Central memory CD8-positive, alpha-beta T cell (primary cell): Measurements from ENCODE around the gene UNC13C.

ENCODE experiments used
- ATAC-seq: fragments of 150-1000 bp; cut with Tn5 transposase; replicated peaks from 2 replicates; pipeline ENCODE4 v1.10.0; 2022; ENCODE audit warnings: mild to moderate bottlenecking, moderate FRiP score, moderate number of reproducible peaks; ENCODE audit not compliant: poor library complexity, severe bottlenecking; ENCODE audit errors: extremely low read depth
- DNase-seq, 2 donors: peaks; one replicate each; pipeline ENCODE4 v3.0.0; 2021; ENCODE audit warnings: low spot score in 2 of 2
- H3K27ac Mint-ChIP-seq: one replicate; pipeline ENCODE4 v1.8.0; 2022; ENCODE audit warnings: low read depth, mild to moderate bottlenecking, moderate library complexity, mixed read lengths
- H3K27me3 Mint-ChIP-seq: one replicate; pipeline ENCODE4 v1.8.0; 2022; ENCODE audit warnings: mixed read lengths
- H3K36me3 Mint-ChIP-seq: one replicate; pipeline ENCODE4 v1.8.0; 2022; ENCODE audit warnings: mild to moderate bottlenecking, moderate library complexity, mixed read lengths; ENCODE audit not compliant: insufficient read depth
- H3K4me1 Mint-ChIP-seq: one replicate; pipeline ENCODE4 v1.8.0; 2022; ENCODE audit warnings: mixed read lengths
- H3K4me3 Mint-ChIP-seq: one replicate; pipeline ENCODE4 v1.8.0; 2022; ENCODE audit warnings: mild to moderate bottlenecking, moderate library complexity, mixed read lengths
- H3K9me3 Mint-ChIP-seq: one replicate; pipeline ENCODE4 v1.8.0; 2022; ENCODE audit warnings: mixed read lengths

UNC13C gene

DNA sequence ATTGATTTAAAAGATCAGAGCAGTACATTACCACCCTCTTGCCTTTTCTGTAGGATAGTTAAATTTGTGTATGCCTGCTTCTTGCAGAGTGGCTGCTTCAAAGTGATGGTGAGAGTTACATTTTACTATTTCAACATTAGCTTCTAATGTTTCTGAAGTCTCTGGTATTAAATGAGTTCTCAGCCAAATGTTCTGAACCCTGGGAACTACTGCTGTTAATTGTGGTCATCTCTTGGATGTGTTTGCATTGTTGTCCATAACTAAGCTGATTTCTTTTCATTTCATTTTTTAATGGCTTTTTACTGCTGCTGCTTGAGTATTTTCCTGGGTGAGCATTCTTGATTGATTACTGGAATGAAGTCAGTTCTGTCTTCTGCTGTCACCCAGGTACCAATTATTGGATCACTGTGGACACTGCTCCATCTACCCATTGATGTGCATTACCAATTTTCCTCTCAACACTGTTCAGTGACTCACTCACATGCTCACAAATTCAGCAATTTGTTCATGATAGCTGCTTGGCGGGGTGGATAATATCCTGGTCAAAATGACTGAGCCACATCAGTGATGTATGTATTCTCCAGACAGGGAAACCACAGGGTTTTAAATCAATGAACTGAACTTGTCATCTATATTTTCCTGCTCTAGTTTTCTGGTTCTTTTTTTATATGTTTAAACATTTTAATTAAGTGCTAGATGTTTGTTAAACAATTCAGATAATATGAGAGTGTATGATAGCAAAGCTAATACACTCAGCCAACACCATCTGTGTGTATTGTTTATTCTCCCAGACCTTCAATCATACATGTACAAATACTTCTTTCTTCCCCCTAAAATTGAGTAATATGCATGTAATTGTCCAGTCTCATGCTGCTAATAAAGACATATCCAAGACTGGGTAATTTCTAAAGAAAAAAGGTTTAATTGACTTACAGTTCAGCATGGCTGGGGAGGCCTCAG lies 630.9 kb downstream of the UNC13C start:
- DNase-seq (no peak), ATAC-seq (no peak)
- H3K36me3 Mint-ChIP-seq: no peaks in the 10 kb centered on the region
- H3K27me3 Mint-ChIP-seq: no peaks in the 10 kb centered on the region
- no peaks in the 10 kb centered on the region for H3K4me1 Mint-ChIP-seq
- H3K27ac Mint-ChIP-seq: no peak overlapping the region
- no peak overlapping the region for H3K4me3 Mint-ChIP-seq
- H3K9me3 Mint-ChIP-seq: peaks cover 5% of the 10 kb centered on the region

GRCh38 chr15:54618120-54618519 lies 639.9 kb downstream of the UNC13C start:
- Mint-ChIP-seq H3K36me3 (no peaks in the 10 kb centered on the region), H3K27ac (no peak overlapping the region), H3K4me3 (no peak overlapping the region), H3K27me3 (no peaks in the 10 kb centered on the region), H3K9me3 (no peaks in the 10 kb centered on the region), H3K4me1 (no peaks in the 10 kb centered on the region)
- no peak for ATAC-seq
- no peak for DNase-seq

DNA sequence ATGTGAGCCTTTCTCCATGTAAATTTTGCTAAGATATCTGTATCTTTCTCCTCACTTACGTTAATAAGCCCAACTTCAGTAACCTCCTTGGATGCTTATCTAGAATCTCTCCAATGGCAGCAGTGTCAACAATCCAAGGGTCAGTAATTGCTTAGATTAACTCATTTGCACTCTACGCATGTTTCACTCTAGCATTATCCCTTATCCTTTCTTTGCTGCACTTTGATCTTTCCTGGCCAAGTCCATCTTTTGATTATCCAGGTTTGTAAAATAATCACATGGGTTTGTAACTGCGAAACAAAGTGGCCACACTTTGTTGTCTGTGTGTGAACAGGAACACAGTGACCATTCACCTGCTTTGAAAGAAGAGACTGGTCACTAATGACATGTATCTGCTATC lies 640.9 kb downstream of the UNC13C start:
- Mint-ChIP-seq H3K27me3 (peaks cover 2% of the 10 kb centered on the region), H3K4me1 (no peaks in the 10 kb centered on the region), H3K9me3 (no peaks in the 10 kb centered on the region), H3K27ac (no peak overlapping the region), H3K4me3 (no peak overlapping the region), H3K36me3 (no peaks in the 10 kb centered on the region)
- no peak for DNase-seq
- ATAC-seq: no peak

- no peak overlapping the region for H3K27ac Mint-ChIP-seq
- H3K36me3 Mint-ChIP-seq: peaks cover 2% of the 10 kb centered on the region
- no peaks in the 10 kb centered on the region for H3K9me3 Mint-ChIP-seq
- H3K4me3 Mint-ChIP-seq: no peak overlapping the region
- peaks cover 8% of the 10 kb centered on the region for H3K27me3 Mint-ChIP-seq
- no peak for DNase-seq
- no peak for ATAC-seq
- H3K4me1 Mint-ChIP-seq: no peaks in the 10 kb centered on the region
Measured at GRCh38 chr15:54620916-54621315, 642.7 kb downstream of the UNC13C start.

DNA sequence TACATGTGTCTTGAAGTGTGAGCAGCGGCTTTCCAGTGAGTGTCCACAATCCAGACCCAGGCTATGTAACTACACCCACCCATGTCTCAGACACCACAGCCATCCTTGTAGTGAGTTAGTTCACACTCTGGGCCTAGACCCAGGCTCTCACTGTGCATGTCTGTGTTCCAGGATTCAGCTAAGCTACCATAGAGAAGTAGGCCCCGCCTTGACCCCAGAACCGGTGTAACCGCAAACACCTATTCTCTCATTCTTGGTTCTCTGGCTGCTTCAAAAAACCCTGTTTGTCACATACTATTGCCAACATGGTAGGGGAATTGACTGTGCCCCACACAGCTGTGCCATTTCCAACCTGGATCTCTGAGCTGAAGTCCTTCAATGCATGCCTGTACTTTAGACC lies 657.9 kb downstream of the UNC13C start:
- H3K9me3 Mint-ChIP-seq: peaks cover 12% of the 10 kb centered on the region
- no peak overlapping the region for H3K4me3 Mint-ChIP-seq
- DNase-seq (no peak), ATAC-seq (no peak)
- H3K4me1 Mint-ChIP-seq: no peaks in the 10 kb centered on the region
- H3K27me3 Mint-ChIP-seq: no peaks in the 10 kb centered on the region
- H3K36me3 Mint-ChIP-seq: no peaks in the 10 kb centered on the region
- H3K27ac Mint-ChIP-seq: no peak overlapping the region

- H3K36me3 Mint-ChIP-seq: no peaks in the 10 kb centered on the region
- no peak for ATAC-seq
- peaks cover 12% of the 10 kb centered on the region for H3K9me3 Mint-ChIP-seq
Measured at GRCh38 chr15:54638666-54639065, 660.4 kb downstream of the UNC13C start.

DNA sequence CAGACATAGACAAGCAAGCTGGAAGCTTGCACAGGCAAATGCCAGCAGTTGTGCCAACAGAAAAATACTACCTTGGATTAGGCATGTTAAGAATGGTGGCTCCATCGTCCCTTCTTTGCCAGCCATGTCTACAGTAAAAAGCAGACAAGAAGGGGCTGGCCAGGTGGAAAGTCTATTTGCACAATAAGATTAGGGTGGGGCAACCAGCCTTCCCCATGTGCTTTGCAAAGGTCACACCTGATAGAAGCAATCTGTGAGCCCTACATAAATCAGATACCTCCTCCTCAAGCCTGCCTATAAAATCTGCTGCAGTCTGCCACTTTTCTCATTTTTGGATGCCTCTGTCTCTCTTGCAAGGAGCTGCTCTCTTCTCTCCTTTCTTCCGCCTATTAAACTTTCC lies 662.6 kb downstream of the UNC13C start:
- no peak overlapping the region for H3K27ac Mint-ChIP-seq
- H3K4me1 Mint-ChIP-seq: no peaks in the 10 kb centered on the region
- peaks cover 12% of the 10 kb centered on the region for H3K9me3 Mint-ChIP-seq
- DNase-seq (no peak), ATAC-seq (no peak)
- no peaks in the 10 kb centered on the region for H3K27me3 Mint-ChIP-seq
- no peak overlapping the region for H3K4me3 Mint-ChIP-seq
- no peaks in the 10 kb centered on the region for H3K36me3 Mint-ChIP-seq

More at GRCh38 chr15:54638666-54639065, 660.4 kb downstream of the UNC13C start:
- Mint-ChIP-seq H3K27ac (no peak overlapping the region), H3K4me1 (no peaks in the 10 kb centered on the region), H3K27me3 (no peaks in the 10 kb centered on the region), H3K4me3 (no peak overlapping the region)
- no peak for DNase-seq

DNA sequence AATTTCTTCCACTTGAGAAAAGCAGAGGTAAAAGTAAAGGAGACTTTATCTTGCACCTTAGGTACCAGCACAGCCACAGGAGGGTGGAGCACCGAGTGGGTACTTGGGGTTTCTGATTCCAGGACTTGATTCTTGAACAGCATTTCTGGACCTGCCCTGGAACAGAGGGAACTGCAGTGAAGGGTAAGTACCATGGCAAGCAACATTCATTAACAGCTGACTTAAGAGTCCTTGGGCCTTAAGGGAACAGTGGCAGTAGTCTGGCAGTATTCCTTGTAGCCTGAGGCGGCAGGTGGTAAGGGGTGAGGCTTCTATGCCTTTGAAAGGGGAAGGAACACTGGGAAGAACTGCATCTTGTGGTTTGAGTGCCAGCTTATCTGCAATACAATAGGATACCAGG lies 666.6 kb downstream of the UNC13C start:
- Mint-ChIP-seq H3K4me1 (no peaks in the 10 kb centered on the region), H3K27me3 (no peaks in the 10 kb centered on the region), H3K9me3 (peaks cover 23% of the 10 kb centered on the region), H3K36me3 (no peaks in the 10 kb centered on the region), H3K4me3 (no peak overlapping the region), H3K27ac (no peak overlapping the region)
- no peak for DNase-seq
- ATAC-seq: no peak

DNA sequence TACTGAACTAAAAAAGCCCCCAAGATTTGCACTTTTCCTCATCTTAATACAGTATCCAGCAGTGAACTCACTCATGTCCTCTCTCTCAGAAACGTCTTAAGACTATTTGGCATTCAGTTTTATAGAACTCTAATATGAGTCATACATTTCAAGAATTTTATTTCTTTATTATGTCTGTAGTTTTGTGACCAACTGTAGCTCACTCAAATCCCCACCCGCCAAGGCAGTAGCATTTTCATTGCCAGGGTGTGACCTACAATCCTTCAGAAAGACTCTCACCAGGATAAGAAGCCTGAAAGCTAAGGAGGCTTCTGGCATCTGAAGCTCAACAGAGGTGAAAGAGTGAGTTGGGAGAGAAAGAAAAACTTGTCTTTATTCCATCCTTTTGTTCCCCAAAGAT lies 681.4 kb downstream of the UNC13C start:
- Mint-ChIP-seq H3K36me3 (no peaks in the 10 kb centered on the region), H3K27me3 (no peaks in the 10 kb centered on the region), H3K4me1 (no peaks in the 10 kb centered on the region), H3K9me3 (peaks cover 20% of the 10 kb centered on the region), H3K4me3 (no peak overlapping the region), H3K27ac (no peak overlapping the region)
- DNase-seq (no peak), ATAC-seq (no peak)

GRCh38 chr15:54660356-54660755 lies 682.1 kb downstream of the UNC13C start:
- H3K4me1 Mint-ChIP-seq: no peaks in the 10 kb centered on the region
- no peaks in the 10 kb centered on the region for H3K36me3 Mint-ChIP-seq
- DNase-seq (no peak), ATAC-seq (no peak)
- no peak overlapping the region for H3K4me3 Mint-ChIP-seq
- no peak overlapping the region for H3K27ac Mint-ChIP-seq
- peaks cover 20% of the 10 kb centered on the region for H3K9me3 Mint-ChIP-seq
- H3K27me3 Mint-ChIP-seq: no peaks in the 10 kb centered on the region

- DNase-seq (no peak), ATAC-seq (no peak)
- Mint-ChIP-seq H3K27me3 (no peaks in the 10 kb centered on the region), H3K27ac (no peak overlapping the region), H3K4me3 (no peak overlapping the region), H3K4me1 (no peaks in the 10 kb centered on the region), H3K36me3 (no peaks in the 10 kb centered on the region), H3K9me3 (peaks cover 6% of the 10 kb centered on the region)
Measured at GRCh38 chr15:54675241-54675640, 697.0 kb downstream of the UNC13C start.

DNA sequence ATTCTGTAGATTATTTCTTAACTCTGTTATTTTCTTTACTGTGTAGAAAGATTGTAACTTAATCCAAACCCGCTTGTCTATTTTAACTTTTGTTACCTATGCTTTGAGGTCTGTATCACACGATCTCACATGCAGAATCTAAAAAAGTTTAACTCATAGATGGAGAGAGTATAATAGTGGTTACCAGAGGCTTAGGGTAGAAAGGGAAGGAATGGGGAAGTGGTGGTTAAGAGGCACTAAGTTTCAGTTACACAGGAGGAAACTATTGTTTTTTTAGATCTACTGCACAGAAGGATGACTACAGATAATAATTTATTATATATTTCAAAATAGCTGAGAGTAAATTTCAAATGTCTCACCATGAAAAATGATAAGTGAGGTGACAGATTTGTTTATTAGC lies 703.3 kb downstream of the UNC13C start:
- Mint-ChIP-seq H3K4me1 (no peaks in the 10 kb centered on the region), H3K4me3 (no peak overlapping the region), H3K9me3 (no peaks in the 10 kb centered on the region), H3K27me3 (no peaks in the 10 kb centered on the region), H3K27ac (no peak overlapping the region), H3K36me3 (no peaks in the 10 kb centered on the region)
- ATAC-seq (no peak), DNase-seq (no peak)
